ENCODE results near the gene ACBD6.

Gene ACBD6

GRCh38 chr1:180287988-180288705 lies 214.2 kb downstream of the ACBD6 start:
- no peak for DNase-seq

GRCh38 chr1:180286417-180286816 lies 216.0 kb downstream of the ACBD6 start:
- DNase-seq: no peak

GRCh38 chr1:180283098-180283497 lies 219.3 kb downstream of the ACBD6 start:
- no peak for DNase-seq

- no peak for DNase-seq
These were observed 219.9 kb downstream of the ACBD6 start for GRCh38 chr1:180282401-180283044.

- DNase-seq: no peak
These were observed 220.9 kb downstream of the ACBD6 start for GRCh38 chr1:180281490-180281889.

GRCh38 chr1:180280617-180281016 lies 221.8 kb downstream of the ACBD6 start:
- no peak for DNase-seq

GRCh38 chr1:180279651-180280050 lies 222.7 kb downstream of the ACBD6 start:
- no peak for DNase-seq

- no peak for DNase-seq
These were observed 223.6 kb downstream of the ACBD6 start for GRCh38 chr1:180278596-180279395.

- DNase-seq: no peak
These were observed 224.2 kb downstream of the ACBD6 start for GRCh38 chr1:180278194-180278515.

GRCh38 chr1:180277476-180278193 lies 224.7 kb downstream of the ACBD6 start:
- DNase-seq: no peak

- DNase-seq: no peak
These were observed 226.7 kb downstream of the ACBD6 start for GRCh38 chr1:180275726-180276125.

GRCh38 chr1:180274221-180274620 lies 228.2 kb downstream of the ACBD6 start:
- no peak for DNase-seq

- no peak for DNase-seq
These were observed 229.3 kb downstream of the ACBD6 start for GRCh38 chr1:180273066-180273465.

- DNase-seq: no peak
These were observed 230.0 kb downstream of the ACBD6 start for GRCh38 chr1:180272395-180272794.

- DNase-seq: no peak
These were observed 230.8 kb downstream of the ACBD6 start for GRCh38 chr1:180271272-180272255.

GRCh38 chr1:180270530-180271271 lies 231.7 kb downstream of the ACBD6 start:
- no peak for DNase-seq

GRCh38 chr1:180269645-180270529 lies 232.5 kb downstream of the ACBD6 start:
- no peak for DNase-seq

- DNase-seq: no peak
These were observed 233.8 kb downstream of the ACBD6 start for GRCh38 chr1:180268556-180269075.

GRCh38 chr1:180267761-180268555 lies 234.4 kb downstream of the ACBD6 start:
- no peak for DNase-seq
